Lower leg skin (tissue), 4 donors: Measurements from ENCODE around the gene DOK6. TPM values are rescaled to one million over a fixed set of nuclear protein-coding genes. Genes with fewer than 3 reads are reported as not detected.

Experiments
- DNase-seq, 2 donors: peaks; one replicate each; pipeline ENCODE4 v3.0.0-alpha.2; 2019; ENCODE audit warnings: low spot score in 2 of 2
- H3K4me3 ChIP-seq: fragments of 200-600 bp; sonication (generic); 2 replicates; pipeline ENCODE4 v1.5.1; 2017; ENCODE audit warnings: mild to moderate bottlenecking, low read depth; ENCODE audit not compliant: poor library complexity, severe bottlenecking
- CTCF ChIP-seq, 3 donors: fragments of 450-650 bp; IDR thresholded peaks; one replicate each; pipeline ENCODE4 v1.5.1; 2016; ENCODE audit warnings: antibody characterized with exemption in 3 of 3, mild to moderate bottlenecking in 3 of 3, moderate library complexity in 2 of 3
- POLR2A ChIP-seq, 2 donors: fragments of 450-650 bp; IDR thresholded peaks; one replicate each; pipeline ENCODE4 v1.6.1; 2016 to 2017; ENCODE audit warnings: antibody characterized with exemption in 2 of 2, mild to moderate bottlenecking in 1 of 2, moderate library complexity in 1 of 2
- WGBS, 2 donors: methylation state at CpG; one replicate each; pipeline ENCODE4 v1.1.5; 2018; 5-methylcytosine and 5-hydroxymethylcytosine counted together
- intact Hi-C: fragments of 100-400 bp; cut with DNase I; formaldehyde crosslinking; loops from one replicate; pipeline ENCODE4 v1.15.0; 2023; ENCODE audit warnings: low total_unique reads
- total RNA-seq, 4 donors: library from RNA; depleted of rRNA; stranded (reverse); fragments of >200 nt; gene quantifications; one replicate each; pipeline ENCODE4 v1.1.0, GENCODE V29; 2016

The DOK6 gene
- total RNA-seq, 4 donors from 2014 or later = 0.21 to 0.45 (median 0.42) TPM

- intact Hi-C loops = no loop called here
- no peak for DNase-seq
- TF ChIP-seq CTCF (IDR thresholded peaks at IDR 0.05) (no peak), POLR2A (IDR thresholded peaks at IDR 0.05) (no peak)
- WGBS, 2 donors = 74 to 78% methylated on average over 4 of the region's 4 CpGs
- H3K4me3 ChIP-seq = no peak overlapping the region
Measured at GRCh38 chr18:69680123-69680522, 279.4 kb downstream of the DOK6 start.

- no peak overlapping the region for H3K4me3 ChIP-seq
- intact Hi-C loops = no loop called here
- WGBS, 2 donors = 72 to 77% methylated on average over 2 of the region's 2 CpGs
- DNase-seq = no peak
- TF ChIP-seq POLR2A (IDR thresholded peaks at IDR 0.05) (no peak), CTCF (IDR thresholded peaks at IDR 0.05) (no peak)
Measured at GRCh38 chr18:69683176-69683575, 282.5 kb downstream of the DOK6 start.

- no peak for DNase-seq
- H3K4me3 ChIP-seq = no peak overlapping the region
- intact Hi-C loops = no loop called here
- 53 to 89% methylated on average over 2 of the region's 2 CpGs for WGBS, 2 donors
- no peak for TF ChIP-seq CTCF (IDR thresholded peaks at IDR 0.05)
- no peak for TF ChIP-seq POLR2A (IDR thresholded peaks at IDR 0.05)
Measured at GRCh38 chr18:69684789-69685188, 284.1 kb downstream of the DOK6 start.

GRCh38 chr18:69686861-69687260 lies 286.2 kb downstream of the DOK6 start:
- DNase-seq = no peak
- intact Hi-C loops = no loop called here
- WGBS, 2 donors = 0% methylated on average over 1 of the region's 1 CpG
- no peak overlapping the region for H3K4me3 ChIP-seq
- no peak for TF ChIP-seq CTCF (IDR thresholded peaks at IDR 0.05)
- TF ChIP-seq POLR2A (IDR thresholded peaks at IDR 0.05) = no peak

- WGBS, 2 donors = 81 to 88% methylated on average over 2 of the region's 2 CpGs
- intact Hi-C loops = no loop called here
- TF ChIP-seq CTCF (IDR thresholded peaks at IDR 0.05) (no peak), POLR2A (IDR thresholded peaks at IDR 0.05) (no peak)
Measured at GRCh38 chr18:69689121-69689759, 288.6 kb downstream of the DOK6 start.

More at GRCh38 chr18:69689121-69689759, 288.6 kb downstream of the DOK6 start:
- H3K4me3 ChIP-seq = no peak overlapping the region
- DNase-seq = no peak
